BLaER1 (cell line): ENCODE data around the gene SCN5A.
A peak's percentile ranks its signal among the peaks of the same experiment; 100 is the strongest.

ENCODE experiments used
- H3K27ac ChIP-seq: shearing (Covaris generic); formaldehyde crosslinking; 2 replicates; pipeline ENCODE4 v1.8.1; 2022
- H3K27me3 ChIP-seq: shearing (Covaris generic); formaldehyde crosslinking; 2 replicates; pipeline ENCODE4 v1.8.1; 2022
- H3K36me3 ChIP-seq: shearing (Covaris generic); formaldehyde crosslinking; 2 replicates; pipeline ENCODE4 v1.8.1; 2022
- H3K4me1 ChIP-seq: shearing (Covaris generic); formaldehyde crosslinking; 2 replicates; pipeline ENCODE4 v1.8.1; 2022
- H3K4me2 ChIP-seq: shearing (Covaris generic); formaldehyde crosslinking; 2 replicates; pipeline ENCODE4 v1.8.1; 2022
- H3K4me3 ChIP-seq: shearing (Covaris generic); formaldehyde crosslinking; 2 replicates; pipeline ENCODE4 v1.8.1; 2022
- H3K9ac ChIP-seq: shearing (Covaris generic); formaldehyde crosslinking; 2 replicates; pipeline ENCODE4 v1.8.1; 2022
- H3K9me3 ChIP-seq: shearing (Covaris generic); formaldehyde crosslinking; 2 replicates; pipeline ENCODE4 v1.8.1; 2022
- H4K20me1 ChIP-seq: shearing (Covaris generic); formaldehyde crosslinking; 2 replicates; pipeline ENCODE4 v1.8.1; 2022
- Cebpa-rat ChIP-seq: shearing (Covaris generic); IDR thresholded peaks from 2 replicates; pipeline ENCODE4 v1.8.1; 2022

The SCN5A gene

GRCh38 chr3:38541806-38542205, 107.7 kb downstream of the SCN5A start:
- Histone ChIP-seq H3K27ac (no peak overlapping the region), H3K9me3 (no peaks in the 10 kb centered on the region), H3K36me3 (peaks cover 5% of the 10 kb centered on the region; the same call in 1 of the 2 replicates), H3K9ac (no peak overlapping the region), H3K4me2 (peak overlapping the region; percentile 84), H4K20me1 (peaks cover 60% of the 10 kb centered on the region), H3K27me3 (peaks cover 16% of the 10 kb centered on the region), H3K4me3 (no peak overlapping the region; the same call in 1 of the 2 replicates), H3K4me1 (peaks cover 27% of the 10 kb centered on the region)
- TF ChIP-seq Cebpa-rat: no peak

GRCh38 chr3:38538773-38539353, 110.6 kb downstream of the SCN5A start:
- Histone ChIP-seq H4K20me1 (peaks cover 63% of the 10 kb centered on the region), H3K4me2 (no peak overlapping the region), H3K4me3 (no peak overlapping the region), H3K4me1 (peaks cover 27% of the 10 kb centered on the region), H3K9me3 (no peaks in the 10 kb centered on the region), H3K9ac (no peak overlapping the region), H3K27ac (no peak overlapping the region), H3K27me3 (peaks cover 16% of the 10 kb centered on the region), H3K36me3 (peaks cover 27% of the 10 kb centered on the region)
- TF ChIP-seq Cebpa-rat: no peak

GRCh38 chr3:38536671-38537070, 112.8 kb downstream of the SCN5A start:
- Histone ChIP-seq H3K4me2 (no peak overlapping the region), H3K36me3 (peaks cover 37% of the 10 kb centered on the region), H3K27me3 (no peaks in the 10 kb centered on the region), H3K9me3 (no peaks in the 10 kb centered on the region), H3K4me3 (no peak overlapping the region), H3K9ac (no peak overlapping the region), H3K4me1 (peaks cover 9% of the 10 kb centered on the region), H4K20me1 (peaks cover 41% of the 10 kb centered on the region), H3K27ac (no peak overlapping the region)
- no peak for TF ChIP-seq Cebpa-rat

GRCh38 chr3:38534604-38535003, 114.9 kb downstream of the SCN5A start:
- H4K20me1 ChIP-seq: 0 out of 2 replicates have a peak, but pooled peaks cover 20% of the 10 kb centered on the region
- no peaks in the 10 kb centered on the region; the same call in 1 of the 2 replicates for H3K27me3 ChIP-seq
- no peak overlapping the region for H3K4me3 ChIP-seq
- H3K4me1 ChIP-seq: no peaks in the 10 kb centered on the region
- peaks cover 44% of the 10 kb centered on the region for H3K36me3 ChIP-seq
- H3K27ac ChIP-seq: no peak overlapping the region
- TF ChIP-seq Cebpa-rat: no peak
- H3K9me3 ChIP-seq: no peaks in the 10 kb centered on the region
- no peak overlapping the region for H3K9ac ChIP-seq
- H3K4me2 ChIP-seq: no peak overlapping the region

- Histone ChIP-seq H3K9ac (no peak overlapping the region), H3K27ac (no peak overlapping the region), H4K20me1 (0 out of 2 replicates have a peak, but pooled peaks cover 18% of the 10 kb centered on the region), H3K36me3 (peaks cover 44% of the 10 kb centered on the region), H3K4me2 (no peak overlapping the region), H3K9me3 (no peaks in the 10 kb centered on the region), H3K27me3 (no peaks in the 10 kb centered on the region; the same call in 1 of the 2 replicates), H3K4me1 (no peaks in the 10 kb centered on the region), H3K4me3 (no peak overlapping the region)
- no peak for TF ChIP-seq Cebpa-rat
Observed at GRCh38 chr3:38534180-38534579, 115.3 kb downstream of the SCN5A start.

- H3K9ac ChIP-seq: no peak overlapping the region
- H3K4me1 ChIP-seq: no peaks in the 10 kb centered on the region
- peaks cover 46% of the 10 kb centered on the region for H3K36me3 ChIP-seq
- no peak overlapping the region for H3K27ac ChIP-seq
- H3K4me2 ChIP-seq: no peak overlapping the region
- no peak for TF ChIP-seq Cebpa-rat
- 0 out of 2 replicates have a peak, but pooled peaks cover 10% of the 10 kb centered on the region for H4K20me1 ChIP-seq
- no peaks in the 10 kb centered on the region for H3K9me3 ChIP-seq
- H3K27me3 ChIP-seq: no peaks in the 10 kb centered on the region; the same call in 1 of the 2 replicates
- no peak overlapping the region for H3K4me3 ChIP-seq
Observed at GRCh38 chr3:38533285-38533976, 116.1 kb downstream of the SCN5A start.

GRCh38 chr3:38532529-38532928, 117.0 kb downstream of the SCN5A start:
- H3K36me3 ChIP-seq: peaks cover 53% of the 10 kb centered on the region
- no peaks in the 10 kb centered on the region for H3K4me1 ChIP-seq
- no peak overlapping the region for H3K9ac ChIP-seq
- H3K27ac ChIP-seq: no peak overlapping the region
- TF ChIP-seq Cebpa-rat: no peak
- H3K9me3 ChIP-seq: no peaks in the 10 kb centered on the region
- peaks cover 7% of the 10 kb centered on the region; the same call in 1 of the 2 replicates for H4K20me1 ChIP-seq
- H3K27me3 ChIP-seq: no peaks in the 10 kb centered on the region; the same call in 1 of the 2 replicates
- no peak overlapping the region for H3K4me3 ChIP-seq
- no peak overlapping the region for H3K4me2 ChIP-seq

GRCh38 chr3:38528457-38528856, 121.0 kb downstream of the SCN5A start:
- Histone ChIP-seq H3K9me3 (no peaks in the 10 kb centered on the region), H3K27me3 (no peaks in the 10 kb centered on the region; the same call in 1 of the 2 replicates), H4K20me1 (no peaks in the 10 kb centered on the region; the same call in 1 of the 2 replicates), H3K27ac (no peak overlapping the region), H3K36me3 (peaks cover 63% of the 10 kb centered on the region), H3K9ac (no peak overlapping the region), H3K4me3 (no peak overlapping the region), H3K4me2 (no peak overlapping the region), H3K4me1 (no peaks in the 10 kb centered on the region)
- TF ChIP-seq Cebpa-rat: no peak

GRCh38 chr3:38526792-38527191, 122.7 kb downstream of the SCN5A start:
- H3K27ac ChIP-seq: no peak overlapping the region
- no peak overlapping the region for H3K4me3 ChIP-seq
- no peak for TF ChIP-seq Cebpa-rat
- H3K9me3 ChIP-seq: no peaks in the 10 kb centered on the region
- no peak overlapping the region for H3K4me2 ChIP-seq
- H3K9ac ChIP-seq: no peak overlapping the region
- H3K36me3 ChIP-seq: peaks cover 73% of the 10 kb centered on the region
- no peaks in the 10 kb centered on the region for H3K4me1 ChIP-seq
- H3K27me3 ChIP-seq: no peaks in the 10 kb centered on the region; the same call in 1 of the 2 replicates
- H4K20me1 ChIP-seq: no peaks in the 10 kb centered on the region; the same call in 1 of the 2 replicates

- Histone ChIP-seq H3K27me3 (no peaks in the 10 kb centered on the region), H3K4me3 (no peak overlapping the region), H3K4me1 (peaks cover 13% of the 10 kb centered on the region), H3K9me3 (no peaks in the 10 kb centered on the region), H3K27ac (no peak overlapping the region), H3K4me2 (no peak overlapping the region), H3K9ac (no peak overlapping the region), H4K20me1 (no peaks in the 10 kb centered on the region; the same call in 1 of the 2 replicates), H3K36me3 (peaks cover 68% of the 10 kb centered on the region)
- TF ChIP-seq Cebpa-rat: no peak
Observed at GRCh38 chr3:38524141-38524739, 125.2 kb downstream of the SCN5A start.
